ENCODE measurements around the gene HNRNPLL. TPM values are rescaled to one million over a fixed set of nuclear protein-coding genes. Genes with fewer than 3 reads are reported as not detected.
"Not testable (repeated sequence)": the region's sequence is repeated elsewhere in the genome, so short reads cannot be mapped to it uniquely, and the experiment has no call there.

HNRNPLL gene
- total and polyA plus RNA-seq, 4 donors, result 53.2 to 85.3 (median 59.7) TPM

DNA sequence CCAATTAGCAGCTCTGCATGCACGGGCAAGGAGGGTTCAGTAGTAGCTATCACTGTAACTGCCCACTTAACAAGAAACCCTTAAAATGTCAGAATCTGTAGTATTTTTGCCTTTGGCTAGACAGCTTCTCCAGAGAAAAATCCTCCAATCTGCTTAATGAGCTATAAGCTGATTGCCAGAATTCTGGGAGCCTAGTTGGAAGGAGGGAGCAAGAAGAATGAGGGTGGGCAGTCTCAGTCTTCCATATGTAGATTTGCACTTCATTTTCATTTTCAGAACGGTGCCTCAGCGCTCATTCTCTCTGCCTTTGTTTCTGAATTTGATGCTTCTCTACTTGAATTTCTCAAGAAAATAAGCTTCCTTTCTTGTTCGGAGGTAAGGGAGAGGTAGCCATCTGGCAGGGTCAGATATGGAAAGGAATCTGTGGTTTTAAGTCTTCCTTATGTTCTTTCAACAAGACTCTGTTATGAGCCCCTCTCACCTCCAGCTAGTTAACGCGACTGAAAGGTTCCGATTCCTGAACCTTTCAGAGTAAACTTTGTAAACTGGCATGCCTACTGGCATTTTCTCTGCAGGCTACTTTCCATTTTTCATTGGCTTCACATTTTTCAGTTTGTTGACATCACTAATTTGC is 53.5 kb downstream of the HNRNPLL start:
- H3K9me3 ChIP-seq (ENCODE audit: control insufficient read depth, insufficient read depth, low read length), result no peaks in the 10 kb centered on the region
- no peak overlapping the region for H3K27ac ChIP-seq (ENCODE audit: low read depth, low read length)
- peak in 2 of 6 donors; percentile 56 to 61 for DNase-seq (ENCODE audit: low read depth in 4 of 6, low spot score in 6 of 6)
- H3K27me3 ChIP-seq (ENCODE audit: control insufficient read depth, insufficient read depth, low read length), result no peaks in the 10 kb centered on the region
- WGBS (ENCODE audit: insufficient coverage), result 83% methylated on average over 2 of the region's 7 CpGs
- H3K4me3 ChIP-seq (ENCODE audit: low read depth, low read length), result no peak overlapping the region
- H3K4me1 ChIP-seq (ENCODE audit: control insufficient read depth, insufficient read depth, low read length), result peaks cover 4% of the 10 kb centered on the region
- H3K36me3 ChIP-seq (ENCODE audit: control insufficient read depth, insufficient read depth, low read length), result no peaks in the 10 kb centered on the region

DNA sequence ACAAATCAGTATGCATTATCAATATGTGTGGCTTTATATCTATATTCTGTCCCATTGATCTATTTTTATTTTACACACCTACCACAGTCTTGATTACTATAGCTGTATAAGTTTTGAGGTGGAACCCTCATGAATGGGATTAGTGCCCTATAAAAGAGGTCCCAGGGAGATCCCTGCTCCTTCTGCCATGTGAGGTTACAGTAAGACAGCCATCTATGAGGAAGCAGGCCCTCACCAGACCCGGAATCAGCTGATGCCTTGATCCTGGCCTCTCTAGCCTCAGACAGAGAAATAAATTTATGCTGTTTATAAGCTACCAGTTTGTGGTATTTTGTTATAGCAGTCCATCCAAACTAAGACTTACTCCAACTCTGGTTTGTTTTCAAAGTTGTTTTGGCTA is 54.9 kb downstream of the HNRNPLL start:
- Histone ChIP-seq H3K9me3 (ENCODE audit: control insufficient read depth, insufficient read depth, low read length) (no peaks in the 10 kb centered on the region), H3K27ac (ENCODE audit: low read depth, low read length) (no peak overlapping the region), H3K27me3 (ENCODE audit: control insufficient read depth, insufficient read depth, low read length) (no peaks in the 10 kb centered on the region), H3K36me3 (ENCODE audit: control insufficient read depth, insufficient read depth, low read length) (no peaks in the 10 kb centered on the region), H3K4me1 (ENCODE audit: control insufficient read depth, insufficient read depth, low read length) (peaks cover 4% of the 10 kb centered on the region), H3K4me3 (ENCODE audit: low read depth, low read length) (no peak overlapping the region)
- DNase-seq (ENCODE audit: low read depth in 4 of 6, low spot score in 6 of 6), result no peak
- WGBS (ENCODE audit: insufficient coverage), result no CpG with 5 or more reads among the region's 1 CpG

DNA sequence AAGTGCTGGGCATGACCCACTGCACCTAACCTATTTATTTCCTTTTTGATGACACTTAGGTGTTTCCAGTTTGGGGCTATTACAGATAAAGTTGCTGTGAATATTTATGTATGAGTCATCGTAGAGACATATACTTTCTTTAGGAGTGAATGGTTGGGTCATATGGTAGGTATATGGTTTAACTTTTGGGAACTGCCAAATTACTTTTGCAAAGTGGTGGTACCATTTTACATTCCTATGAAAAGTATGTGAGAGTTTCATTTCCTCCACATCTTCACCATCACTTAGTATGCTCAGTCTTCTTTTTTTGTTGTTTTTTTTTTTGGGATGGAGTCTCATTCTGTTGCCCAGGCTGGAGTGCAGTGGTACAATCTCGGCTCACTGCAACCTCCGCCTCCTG is 56.1 kb downstream of the HNRNPLL start:
- no peak for DNase-seq (ENCODE audit: low read depth in 4 of 6, low spot score in 6 of 6)
- no peak overlapping the region for H3K4me3 ChIP-seq (ENCODE audit: low read depth, low read length)
- H3K9me3 ChIP-seq (ENCODE audit: control insufficient read depth, insufficient read depth, low read length), result no peaks in the 10 kb centered on the region
- no peak overlapping the region for H3K27ac ChIP-seq (ENCODE audit: low read depth, low read length)
- H3K36me3 ChIP-seq (ENCODE audit: control insufficient read depth, insufficient read depth, low read length), result no peaks in the 10 kb centered on the region
- no CpG with 5 or more reads among the region's 3 CpGs for WGBS (ENCODE audit: insufficient coverage)
- no peaks in the 10 kb centered on the region for H3K27me3 ChIP-seq (ENCODE audit: control insufficient read depth, insufficient read depth, low read length)
- H3K4me1 ChIP-seq (ENCODE audit: control insufficient read depth, insufficient read depth, low read length), result peaks cover 4% of the 10 kb centered on the region

DNA sequence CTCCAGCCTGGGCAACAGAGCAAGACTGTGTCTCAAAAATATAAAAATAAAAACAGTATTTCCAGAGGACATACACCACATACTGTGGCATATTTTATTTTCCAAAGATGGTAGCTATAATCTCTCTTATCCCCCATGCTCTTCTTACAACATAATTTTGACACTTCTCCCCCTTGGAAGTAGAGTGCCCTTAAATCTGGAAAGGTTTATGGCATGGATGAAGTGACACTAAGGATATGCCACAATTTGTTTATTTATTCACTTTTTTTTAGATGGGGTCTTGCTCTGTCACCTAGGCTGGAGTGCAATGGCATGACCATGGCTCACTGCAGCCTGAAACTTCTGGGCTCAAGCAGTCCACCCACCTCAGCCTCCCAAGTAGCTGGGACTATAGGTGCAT is 56.7 kb downstream of the HNRNPLL start:
- no peak for DNase-seq (ENCODE audit: low read depth in 4 of 6, low spot score in 6 of 6)
- Histone ChIP-seq H3K9me3 (ENCODE audit: control insufficient read depth, insufficient read depth, low read length) (no peaks in the 10 kb centered on the region), H3K27ac (ENCODE audit: low read depth, low read length) (no peak overlapping the region), H3K4me1 (ENCODE audit: control insufficient read depth, insufficient read depth, low read length) (peaks cover 4% of the 10 kb centered on the region), H3K36me3 (ENCODE audit: control insufficient read depth, insufficient read depth, low read length) (no peaks in the 10 kb centered on the region), H3K4me3 (ENCODE audit: low read depth, low read length) (no peak overlapping the region), H3K27me3 (ENCODE audit: control insufficient read depth, insufficient read depth, low read length) (no peaks in the 10 kb centered on the region)

DNA sequence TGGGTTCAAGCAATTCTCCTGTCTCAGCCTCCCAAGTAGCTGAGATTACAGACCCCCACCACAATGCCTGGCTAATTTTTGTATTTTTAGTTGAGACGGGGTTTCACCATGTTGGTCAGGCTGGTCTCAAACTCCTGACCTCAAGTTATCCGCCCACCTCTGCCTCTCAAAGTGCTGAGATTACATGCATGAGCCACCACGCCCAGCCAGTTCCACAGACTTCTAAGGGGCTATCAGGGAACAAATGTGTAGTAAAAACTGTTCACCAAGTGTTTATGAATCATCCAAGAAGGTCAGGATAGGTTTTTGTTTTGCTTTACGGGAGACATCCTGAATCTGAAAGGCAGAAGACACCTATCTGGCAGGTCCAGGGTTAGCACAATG is 60.5 kb downstream of the HNRNPLL start:
- H3K36me3 ChIP-seq (ENCODE audit: control insufficient read depth, insufficient read depth, low read length); H3K9me3 ChIP-seq (ENCODE audit: control insufficient read depth, insufficient read depth, low read length); H3K27me3 ChIP-seq (ENCODE audit: control insufficient read depth, insufficient read depth, low read length); H3K27ac ChIP-seq (ENCODE audit: low read depth, low read length); H3K4me3 ChIP-seq (ENCODE audit: low read depth, low read length); DNase-seq (ENCODE audit: low read depth in 4 of 6, low spot score in 6 of 6); H3K4me1 ChIP-seq (ENCODE audit: control insufficient read depth, insufficient read depth, low read length): not testable (repeated sequence)
- WGBS (ENCODE audit: insufficient coverage), result 100% methylated on average over 2 of the region's 4 CpGs

DNA sequence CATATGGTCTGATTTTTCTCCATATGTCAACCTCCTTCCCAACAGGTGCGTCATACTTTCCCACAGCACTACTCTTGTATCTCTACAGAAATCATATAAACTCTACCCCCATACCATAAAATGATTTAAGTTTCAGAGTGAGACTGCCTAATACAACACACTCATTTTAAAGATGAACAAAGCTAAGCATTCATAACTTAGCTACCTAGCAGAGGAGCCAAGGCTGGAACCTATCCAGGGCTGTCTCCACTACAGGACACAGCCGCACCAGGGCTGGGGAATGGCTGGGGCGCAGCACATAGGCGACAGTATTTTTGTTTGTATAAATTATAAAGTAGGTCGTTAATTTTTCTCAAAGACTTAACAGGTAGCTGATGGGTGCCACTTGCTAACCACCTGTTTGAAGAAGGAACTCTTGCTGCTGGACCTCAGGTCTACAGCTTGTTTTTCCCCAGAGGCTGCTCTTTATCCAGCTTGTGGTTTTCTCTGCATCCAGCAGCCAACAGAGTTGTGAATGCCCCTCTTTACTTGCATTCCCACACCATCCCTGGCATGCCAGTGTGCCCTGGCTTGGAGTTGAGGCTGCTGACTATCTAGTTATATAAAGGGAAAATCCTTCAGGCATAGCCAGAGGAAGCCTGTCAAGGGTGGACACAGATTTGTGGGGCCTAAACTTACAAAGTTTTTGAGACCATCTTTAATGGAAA is 62.0 kb downstream of the HNRNPLL start:
- Histone ChIP-seq H3K27me3 (ENCODE audit: control insufficient read depth, insufficient read depth, low read length) (no peaks in the 10 kb centered on the region), H3K4me3 (ENCODE audit: low read depth, low read length) (no peak overlapping the region), H3K36me3 (ENCODE audit: control insufficient read depth, insufficient read depth, low read length) (no peaks in the 10 kb centered on the region), H3K4me1 (ENCODE audit: control insufficient read depth, insufficient read depth, low read length) (peaks cover 15% of the 10 kb centered on the region), H3K27ac (ENCODE audit: low read depth, low read length) (no peak overlapping the region), H3K9me3 (ENCODE audit: control insufficient read depth, insufficient read depth, low read length) (no peaks in the 10 kb centered on the region)
- peak in 3 of 6 donors; percentile 21 to 75 (median 51) for DNase-seq (ENCODE audit: low read depth in 4 of 6, low spot score in 6 of 6)
- 73% methylated on average over 2 of the region's 5 CpGs for whole genome bisulfite sequencing (ENCODE audit: insufficient coverage)

DNA sequence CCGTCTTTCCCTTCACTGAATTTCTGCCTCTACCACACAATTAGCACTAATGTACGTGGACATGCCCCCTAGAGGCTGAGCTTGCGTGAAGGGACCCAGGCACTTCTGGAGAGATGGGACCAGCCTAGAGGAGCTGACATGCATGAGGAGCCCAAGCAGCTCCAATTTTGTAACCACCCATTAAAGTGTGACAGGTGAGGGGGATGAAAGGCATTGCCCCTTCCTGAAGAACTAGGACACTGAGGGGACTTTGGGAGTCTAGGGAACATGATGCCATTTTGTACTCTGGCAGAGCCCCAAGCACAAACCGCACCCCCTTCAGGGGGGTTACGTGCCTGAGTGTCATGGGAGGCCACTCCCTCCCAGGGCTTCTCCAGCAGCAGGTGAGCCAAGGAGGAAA is 63.6 kb downstream of the HNRNPLL start:
- H3K27ac ChIP-seq (ENCODE audit: low read depth, low read length), result no peak overlapping the region
- H3K27me3 ChIP-seq (ENCODE audit: control insufficient read depth, insufficient read depth, low read length), result peaks cover 5% of the 10 kb centered on the region
- peaks cover 22% of the 10 kb centered on the region for H3K4me1 ChIP-seq (ENCODE audit: control insufficient read depth, insufficient read depth, low read length)
- no peak overlapping the region for H3K4me3 ChIP-seq (ENCODE audit: low read depth, low read length)
- WGBS (ENCODE audit: insufficient coverage), result 76% methylated on average over 4 of the region's 5 CpGs
- no peaks in the 10 kb centered on the region for H3K36me3 ChIP-seq (ENCODE audit: control insufficient read depth, insufficient read depth, low read length)
- H3K9me3 ChIP-seq (ENCODE audit: control insufficient read depth, insufficient read depth, low read length), result no peaks in the 10 kb centered on the region
- DNase-seq (ENCODE audit: low read depth in 4 of 6, low spot score in 6 of 6), result no peak

DNA sequence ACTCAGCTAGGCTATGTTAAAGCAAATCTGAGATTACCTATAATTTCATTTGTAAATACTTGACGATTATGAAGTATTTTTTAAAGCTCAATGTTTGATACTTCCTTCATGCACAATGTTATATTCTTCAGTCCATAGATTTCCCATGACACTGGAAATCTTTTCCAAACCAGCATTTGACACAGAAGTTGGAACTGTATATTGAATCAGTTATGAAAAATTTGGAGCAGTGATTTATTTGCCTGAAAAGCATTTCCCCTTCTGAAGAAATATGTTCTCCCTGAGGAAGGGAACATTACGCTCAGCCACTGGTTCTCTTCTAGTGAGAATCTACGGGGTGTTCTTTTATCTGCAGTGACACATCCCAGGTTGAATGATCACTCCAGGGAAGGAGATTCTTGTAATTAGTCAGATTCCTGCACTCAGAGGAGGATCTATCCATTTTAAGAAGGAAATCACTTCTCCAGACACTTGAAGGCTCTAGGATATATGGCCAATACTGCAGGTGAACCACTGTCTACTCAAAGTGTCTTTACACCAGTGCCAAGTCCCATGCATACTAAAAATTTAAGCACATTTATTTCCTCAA is 64.7 kb downstream of the HNRNPLL start:
- 56% methylated on average over 2 of the region's 3 CpGs for WGBS (ENCODE audit: insufficient coverage)
- Histone ChIP-seq H3K27ac (ENCODE audit: low read depth, low read length) (no peak overlapping the region), H3K36me3 (ENCODE audit: control insufficient read depth, insufficient read depth, low read length) (no peaks in the 10 kb centered on the region), H3K9me3 (ENCODE audit: control insufficient read depth, insufficient read depth, low read length) (no peaks in the 10 kb centered on the region), H3K27me3 (ENCODE audit: control insufficient read depth, insufficient read depth, low read length) (peaks cover 5% of the 10 kb centered on the region), H3K4me3 (ENCODE audit: low read depth, low read length) (no peak overlapping the region), H3K4me1 (ENCODE audit: control insufficient read depth, insufficient read depth, low read length) (peaks cover 22% of the 10 kb centered on the region)
- DNase-seq (ENCODE audit: low read depth in 4 of 6, low spot score in 6 of 6), result peak in 1 of 6 donors; percentile 32

DNA sequence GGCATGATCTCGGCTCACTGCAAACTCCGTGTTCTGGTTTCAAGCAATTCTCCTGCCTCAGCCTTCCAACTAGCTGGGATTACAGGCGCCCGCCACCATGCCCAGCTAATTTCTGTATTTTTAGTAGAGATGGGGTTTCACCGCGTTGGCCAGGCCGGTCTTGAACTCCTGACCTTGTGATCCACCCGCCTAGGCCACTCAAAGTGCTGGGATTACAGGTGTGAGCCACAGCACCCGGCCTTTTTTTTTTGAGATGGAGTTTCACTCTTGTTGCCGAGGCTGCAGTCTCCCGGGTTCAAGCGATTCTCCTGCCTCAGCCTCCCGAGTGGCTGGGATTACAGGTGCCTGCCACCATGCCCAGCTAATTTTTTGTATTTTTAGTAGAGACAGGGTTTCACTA is 65.4 kb downstream of the HNRNPLL start:
- not testable (repeated sequence) for H3K9me3 ChIP-seq (ENCODE audit: control insufficient read depth, insufficient read depth, low read length); H3K4me3 ChIP-seq (ENCODE audit: low read depth, low read length); DNase-seq (ENCODE audit: low read depth in 4 of 6, low spot score in 6 of 6); H3K27me3 ChIP-seq (ENCODE audit: control insufficient read depth, insufficient read depth, low read length); H3K27ac ChIP-seq (ENCODE audit: low read depth, low read length); H3K36me3 ChIP-seq (ENCODE audit: control insufficient read depth, insufficient read depth, low read length)
- H3K4me1 ChIP-seq (ENCODE audit: control insufficient read depth, insufficient read depth, low read length), result peaks cover 22% of the 10 kb centered on the region
- 90% methylated on average over 8 of the region's 13 CpGs for WGBS (ENCODE audit: insufficient coverage)
